GM21447 (cell line): ENCODE measurements around the gene ANP32B.
A peak's percentile ranks its signal among the peaks of the same experiment; 100 is the strongest.

ENCODE experiments used
- ATAC-seq: cut with Tn5 transposase; IDR thresholded peaks from one replicate; pipeline ENCODE4 v1.9.1; 2021; ENCODE audit not compliant: unreplicated experiment

ANP32B gene

DNA sequence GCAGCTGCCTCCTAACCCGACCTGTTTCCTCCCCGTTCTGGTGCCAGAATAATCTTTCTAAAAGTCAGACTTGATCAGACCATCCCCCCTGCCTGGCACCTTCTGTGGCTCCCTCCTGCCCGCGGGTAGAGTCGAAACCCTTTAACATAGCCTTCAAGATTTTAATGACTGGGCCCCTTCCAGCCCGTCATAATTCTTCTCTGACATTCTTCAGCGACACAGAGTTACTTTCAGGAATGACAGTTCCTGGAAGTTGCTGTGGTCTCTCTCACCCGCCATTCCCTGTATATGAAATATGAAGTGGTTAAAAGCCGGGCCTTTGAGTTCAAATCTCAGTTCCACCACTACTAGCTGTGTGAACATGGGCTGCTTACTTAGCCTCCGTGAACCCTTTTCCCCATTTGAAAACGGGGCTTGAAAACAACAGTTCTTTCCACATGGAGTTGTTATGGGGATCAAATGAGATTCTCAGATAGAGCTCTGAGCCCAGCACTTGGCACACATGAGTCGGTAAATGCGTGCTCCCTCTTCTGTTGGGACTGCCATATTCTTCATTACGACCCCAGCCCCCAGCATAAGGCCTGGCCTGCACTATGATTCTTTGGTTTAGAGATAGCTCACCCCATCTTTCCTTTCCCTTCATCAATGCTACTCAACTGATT is 74.1 kb downstream of the ANP32B start:
- peak; percentile 0 for ATAC-seq

DNA sequence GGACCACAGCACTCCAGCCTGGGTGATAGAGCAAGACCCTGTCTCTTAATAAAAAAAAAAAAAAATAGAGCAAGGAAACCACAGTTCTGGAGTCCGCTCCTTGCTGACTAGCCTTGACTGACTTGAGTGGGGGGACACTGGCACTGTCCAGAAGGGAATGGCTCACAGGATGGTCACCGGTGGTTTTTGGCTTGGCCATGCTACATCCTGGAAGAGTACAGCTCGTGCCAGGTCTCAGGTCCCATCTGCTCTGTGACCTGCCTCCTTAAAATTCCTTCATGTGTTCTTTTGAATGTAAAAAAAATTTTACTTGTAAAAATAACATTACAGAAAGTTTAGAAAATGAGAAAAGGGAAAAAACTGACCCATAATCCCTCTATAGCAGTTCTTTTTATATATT is 79.0 kb downstream of the ANP32B start:
- no peak for ATAC-seq

DNA sequence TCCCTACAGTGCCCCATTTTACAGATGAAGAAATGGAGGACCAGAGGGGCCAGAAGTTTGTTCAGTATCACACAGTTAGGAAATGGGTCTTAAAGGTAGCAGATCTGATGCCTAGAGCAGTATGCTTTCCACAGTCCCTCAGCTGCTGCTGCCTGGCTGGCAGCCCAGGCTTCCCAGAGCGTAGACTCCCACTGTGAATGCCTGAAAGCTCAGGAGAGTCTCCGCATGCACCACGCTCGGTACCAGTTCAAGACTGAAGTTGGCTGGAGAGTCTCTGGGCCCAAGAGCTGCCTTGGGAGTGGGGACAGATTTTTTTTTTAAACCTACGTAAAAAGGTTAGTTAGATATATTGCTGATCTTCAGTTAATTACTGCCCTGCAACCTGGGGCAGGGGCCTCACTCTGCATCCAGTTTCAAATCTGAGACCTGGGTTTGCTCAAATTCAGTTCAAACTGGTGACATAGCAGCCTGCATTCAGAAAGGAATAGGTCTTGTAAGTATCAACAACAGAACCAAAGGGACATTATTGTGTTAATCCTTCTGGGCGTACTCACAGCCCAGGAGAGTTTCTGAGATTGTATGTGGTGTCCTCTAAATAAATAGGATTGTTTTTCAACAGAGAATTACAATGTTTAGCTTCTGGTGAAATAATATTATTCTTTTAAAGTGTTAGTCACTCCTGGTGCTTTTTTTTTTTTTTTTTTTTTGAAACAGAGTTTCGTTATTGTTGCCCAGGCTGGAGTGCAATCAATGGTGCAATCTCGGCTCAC is 81.7 kb downstream of the ANP32B start:
- no peak for ATAC-seq
